DOHH2 (cell line): ENCODE measurements around the gene IFT122.
"Not testable (repeated sequence)": the region's sequence is repeated elsewhere in the genome, so short reads cannot be mapped to it uniquely, and the experiment has no call there.

Experiments
- H3F3A ChIP-seq: fragments of 200-600 bp; sonication (generic), shearing (Covaris generic); 2 replicates; pipeline ENCODE4 v1.6.0; 2016; ENCODE audit warnings: antibody characterized with exemption, mild to moderate bottlenecking; ENCODE audit not compliant: control insufficient read depth, insufficient read depth
- H3K27ac ChIP-seq: fragments of 200-600 bp; sonication (generic); 2 replicates; pipeline ENCODE4 v1.5.1; 2014; ENCODE audit warnings: low read depth, mild to moderate bottlenecking, low read length, moderate library complexity
- H3K27me3 ChIP-seq: fragments of 200-600 bp; sonication (generic); 2 replicates; pipeline ENCODE4 v1.6.1; 2014; ENCODE audit warnings: mild to moderate bottlenecking, low read length, mixed read lengths; ENCODE audit not compliant: control insufficient read depth
- H3K36me3 ChIP-seq: fragments of 200-600 bp; sonication (generic); 2 replicates; pipeline ENCODE4 v1.6.1; 2014; ENCODE audit warnings: mild to moderate bottlenecking, low read length, moderate library complexity, mixed read lengths; ENCODE audit not compliant: control insufficient read depth
- H3K4me1 ChIP-seq: fragments of 200-600 bp; sonication (generic); 2 replicates; pipeline ENCODE4 v1.6.1; 2014; ENCODE audit warnings: mild to moderate bottlenecking, low read length, mixed read lengths; ENCODE audit not compliant: control insufficient read depth
- H3K4me2 ChIP-seq: fragments of 200-600 bp; sonication (generic); 2 replicates; pipeline ENCODE4 v1.6.0; 2014; ENCODE audit warnings: mild to moderate bottlenecking, low read length, moderate library complexity
- H3K4me3 ChIP-seq: fragments of 200-600 bp; sonication (generic); 2 replicates; pipeline ENCODE4 v1.5.1; 2014; ENCODE audit warnings: mild to moderate bottlenecking, low read length, mixed read lengths
- H3K79me2 ChIP-seq: fragments of 200-600 bp; sonication (generic); 2 replicates; pipeline ENCODE4 v1.6.1; 2014; ENCODE audit warnings: mild to moderate bottlenecking, low read length, mixed read lengths; ENCODE audit not compliant: control insufficient read depth
- H3K9me2 ChIP-seq: fragments of 200-600 bp; sonication (generic); replicated peaks from 2 replicates; pipeline ENCODE4 v1.6.1; 2014; ENCODE audit warnings: mild to moderate bottlenecking, low read length, mixed read lengths; ENCODE audit not compliant: control insufficient read depth
- H3K9me3 ChIP-seq: fragments of 200-600 bp; sonication (generic); 2 replicates; pipeline ENCODE4 v1.6.1; 2014; ENCODE audit warnings: antibody characterized with exemption, low read length, mixed read lengths; ENCODE audit not compliant: control insufficient read depth, insufficient read depth
- H4K20me1 ChIP-seq: fragments of 200-600 bp; sonication (generic); 2 replicates; pipeline ENCODE4 v1.6.0; 2014; ENCODE audit warnings: low read depth, mild to moderate bottlenecking, antibody characterized with exemption, low read length, moderate library complexity; ENCODE audit not compliant: control insufficient read depth, insufficient read depth
- CTCF ChIP-seq: fragments of 200-600 bp; sonication (generic); IDR thresholded peaks from one replicate; pipeline ENCODE4 v1.5.1; 2014; ENCODE audit warnings: antibody characterized with exemption, mild to moderate bottlenecking, low read depth, low read length; ENCODE audit not compliant: poor library complexity, severe bottlenecking
- EZH2phosphoT487 ChIP-seq: fragments of 200-600 bp; sonication (generic); IDR thresholded peaks from 2 replicates; pipeline ENCODE4 v1.6.1; 2017; ENCODE audit warnings: borderline replicate concordance, mild to moderate bottlenecking, antibody characterized with exemption, low read length, moderate library complexity, mixed read lengths

IFT122 gene

GRCh38 chr3:129512595-129512994 is 72.6 kb downstream of the IFT122 start:
- TF ChIP-seq EZH2phosphoT487 (no peak), CTCF (no peak)
- Histone ChIP-seq H3K27me3 (no peaks in the 10 kb centered on the region), H3K9me2 (no peaks in the 10 kb centered on the region), H4K20me1 (no peaks in the 10 kb centered on the region), H3K4me1 (peaks cover 3% of the 10 kb centered on the region), H3K4me2 (no peak overlapping the region), H3K36me3 (no peaks in the 10 kb centered on the region), H3K79me2 (no peaks in the 10 kb centered on the region), H3K4me3 (no peak overlapping the region), H3F3A (no peaks in the 10 kb centered on the region), H3K27ac (no peak overlapping the region), H3K9me3 (no peaks in the 10 kb centered on the region)

- Histone ChIP-seq H4K20me1 (no peaks in the 10 kb centered on the region), H3K27ac (no peak overlapping the region), H3K79me2 (no peaks in the 10 kb centered on the region), H3K9me2 (no peaks in the 10 kb centered on the region), H3K9me3 (no peaks in the 10 kb centered on the region), H3K27me3 (no peaks in the 10 kb centered on the region), H3K36me3 (no peaks in the 10 kb centered on the region), H3F3A (no peaks in the 10 kb centered on the region), H3K4me2 (no peak overlapping the region), H3K4me3 (no peak overlapping the region), H3K4me1 (peaks cover 3% of the 10 kb centered on the region)
- TF ChIP-seq EZH2phosphoT487 (no peak), CTCF (no peak)
Measured at GRCh38 chr3:129513705-129514104, 73.7 kb downstream of the IFT122 start.

GRCh38 chr3:129514110-129514509 is 74.1 kb downstream of the IFT122 start:
- Histone ChIP-seq H3K79me2 (no peaks in the 10 kb centered on the region), H3F3A (no peaks in the 10 kb centered on the region), H3K36me3 (no peaks in the 10 kb centered on the region), H3K4me3 (no peak overlapping the region), H4K20me1 (no peaks in the 10 kb centered on the region), H3K9me3 (no peaks in the 10 kb centered on the region), H3K27me3 (no peaks in the 10 kb centered on the region), H3K4me2 (no peak overlapping the region), H3K4me1 (peaks cover 3% of the 10 kb centered on the region), H3K9me2 (no peaks in the 10 kb centered on the region), H3K27ac (no peak overlapping the region)
- no peak for TF ChIP-seq EZH2phosphoT487
- TF ChIP-seq CTCF = no peak

- no peaks in the 10 kb centered on the region for H3F3A ChIP-seq
- H3K4me2 ChIP-seq = no peak overlapping the region
- H3K4me1 ChIP-seq = peaks cover 3% of the 10 kb centered on the region
- no peaks in the 10 kb centered on the region for H3K27me3 ChIP-seq
- no peaks in the 10 kb centered on the region for H3K9me2 ChIP-seq
- no peak overlapping the region for H3K4me3 ChIP-seq
- H3K27ac ChIP-seq = no peak overlapping the region
- TF ChIP-seq EZH2phosphoT487 (no peak), CTCF (no peak)
- H3K36me3 ChIP-seq = no peaks in the 10 kb centered on the region
- no peaks in the 10 kb centered on the region for H3K9me3 ChIP-seq
- H4K20me1 ChIP-seq = no peaks in the 10 kb centered on the region
- H3K79me2 ChIP-seq = no peaks in the 10 kb centered on the region
Measured at GRCh38 chr3:129514563-129514962, 74.5 kb downstream of the IFT122 start.

- H3K4me3 ChIP-seq, H3K4me1 ChIP-seq, H3K27me3 ChIP-seq, H3K4me2 ChIP-seq, H3K27ac ChIP-seq, H3K36me3 ChIP-seq, H3F3A ChIP-seq, H3K9me2 ChIP-seq, H4K20me1 ChIP-seq, H3K79me2 ChIP-seq, H3K9me3 ChIP-seq: not testable (repeated sequence)
Measured at GRCh38 chr3:129515108-129515820, 75.2 kb downstream of the IFT122 start.
